Measurements from ENCODE around the gene EHBP1L1.
A peak's percentile ranks its signal among the peaks of the same experiment; 100 is the strongest.
"Not testable (repeated sequence)": the region's sequence is repeated elsewhere in the genome, so short reads cannot be mapped to it uniquely, and the experiment has no call there.

Gene EHBP1L1

DNA sequence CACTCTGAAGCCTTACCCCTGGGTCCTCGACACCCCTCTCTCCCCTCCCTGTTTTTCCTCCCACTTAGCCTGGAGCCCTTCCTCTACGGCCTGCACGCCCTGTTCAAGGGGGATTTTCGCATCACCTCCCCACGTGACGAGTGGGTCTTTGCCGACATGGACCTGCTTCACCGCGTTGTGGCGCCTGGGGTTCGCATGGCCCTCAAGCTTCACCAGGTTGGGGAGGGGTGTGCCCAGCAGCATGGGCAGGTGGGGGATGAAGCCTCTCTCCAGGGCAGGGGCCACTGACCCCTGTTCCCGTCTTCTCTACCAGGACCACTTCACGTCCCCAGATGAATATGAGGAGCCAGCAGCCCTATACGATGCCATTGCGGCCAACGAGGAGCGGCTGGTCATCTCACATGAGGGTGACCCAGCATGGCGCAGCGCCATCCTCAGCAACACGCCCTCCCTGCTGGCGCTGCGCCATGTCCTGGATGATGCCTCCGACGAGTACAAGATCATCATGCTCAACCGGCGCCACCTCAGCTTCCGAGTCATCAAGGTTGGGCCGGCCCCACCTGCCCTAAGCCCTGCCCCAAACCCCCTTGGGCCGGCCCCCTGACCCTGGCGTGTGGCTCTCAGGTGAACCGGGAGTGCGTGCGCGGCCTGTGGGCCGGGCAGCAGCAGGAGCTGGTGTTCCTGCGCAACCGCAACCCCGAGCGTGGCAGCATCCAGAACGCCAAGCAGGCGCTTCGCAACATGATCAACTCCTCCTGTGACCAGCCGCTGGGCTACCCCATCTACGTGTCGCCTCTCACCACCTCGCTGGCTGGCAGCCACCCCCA, 59.3 kb downstream of the EHBP1L1 start:
- DNase-seq (ENCODE audit: insufficient read length, low spot score) (no peak), FAIRE-seq (no peak)
- TF ChIP-seq POLR2A (IDR thresholded peaks at IDR 0.05; ENCODE audit: low read depth, low read length), result no peak

DNA sequence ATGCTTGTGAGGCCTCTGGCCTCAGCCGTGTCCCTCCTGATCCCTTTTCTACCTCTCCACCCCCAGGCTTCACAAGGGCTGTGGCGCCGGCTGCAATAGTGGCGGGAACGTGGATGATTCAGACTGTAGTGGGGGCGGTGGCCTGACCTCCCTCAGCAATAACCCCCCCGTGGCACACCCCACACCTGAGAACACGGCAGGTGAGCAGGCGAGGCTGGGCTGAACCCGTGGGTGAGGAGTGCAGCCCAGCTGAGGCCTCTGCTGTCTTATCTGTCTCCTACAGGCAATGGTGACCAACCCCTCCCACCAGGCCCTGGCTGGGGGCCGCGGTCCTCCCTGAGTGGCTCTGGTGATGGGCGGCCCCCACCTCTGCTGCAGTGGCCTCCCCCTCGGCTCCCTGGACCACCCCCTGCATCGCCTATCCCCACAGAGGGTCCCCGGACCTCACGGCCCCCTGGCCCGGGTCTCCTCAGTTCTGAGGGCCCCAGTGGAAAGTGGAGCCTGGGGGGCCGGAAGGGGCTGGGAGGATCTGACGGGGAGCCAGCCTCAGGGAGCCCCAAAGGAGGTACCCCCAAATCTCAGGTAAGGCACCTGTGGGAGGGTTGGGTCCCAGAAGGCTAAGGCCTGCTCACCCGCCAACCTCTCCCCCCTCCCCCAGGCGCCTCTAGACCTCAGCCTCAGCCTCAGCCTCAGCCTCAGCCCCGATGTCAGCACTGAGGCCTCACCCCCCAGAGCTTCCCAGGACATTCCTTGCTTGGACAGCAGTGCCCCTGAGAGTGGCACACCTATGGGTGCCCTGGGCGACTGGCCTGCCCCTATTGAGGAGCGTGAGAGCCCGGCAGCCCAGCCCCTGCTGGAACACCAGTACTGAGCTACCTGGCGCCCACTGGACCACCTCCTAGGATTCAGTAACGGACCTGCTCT, 60.5 kb downstream of the EHBP1L1 start:
- no peak for FAIRE-seq
- TF ChIP-seq POLR2A (IDR thresholded peaks at IDR 0.05; ENCODE audit: low read depth, low read length), result no peak
- DNase-seq (ENCODE audit: insufficient read length, low spot score), result no peak

DNA sequence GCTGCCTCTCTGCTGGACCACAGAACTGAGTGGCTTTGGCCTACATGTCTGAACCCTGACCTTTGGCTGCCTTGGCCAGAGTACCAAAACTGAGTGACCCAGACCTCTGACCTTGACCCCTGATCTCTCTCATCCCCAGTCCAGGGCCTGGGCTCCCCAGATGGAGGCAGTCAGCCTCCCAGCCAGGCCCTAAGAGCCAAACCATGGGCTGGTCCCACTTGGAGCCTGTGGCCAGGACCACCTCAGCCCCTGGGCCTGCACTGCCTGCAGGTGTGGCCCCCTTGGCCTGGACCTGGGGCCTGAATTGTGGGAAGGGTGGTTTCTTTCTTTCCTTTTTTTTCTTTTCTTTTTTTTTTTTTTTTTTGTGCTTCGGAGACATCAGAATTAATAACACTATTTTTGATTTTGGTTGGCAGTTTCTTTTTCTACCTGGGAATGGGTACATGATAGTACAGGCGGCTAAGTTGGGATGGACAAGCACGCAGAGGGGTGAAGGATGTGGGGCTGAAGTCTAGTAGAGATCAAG, 61.2 kb downstream of the EHBP1L1 start:
- FAIRE-seq (no peak), DNase-seq (ENCODE audit: insufficient read length, low spot score) (no peak)
- TF ChIP-seq POLR2A (IDR thresholded peaks at IDR 0.05; ENCODE audit: low read depth, low read length), result no peak

DNA sequence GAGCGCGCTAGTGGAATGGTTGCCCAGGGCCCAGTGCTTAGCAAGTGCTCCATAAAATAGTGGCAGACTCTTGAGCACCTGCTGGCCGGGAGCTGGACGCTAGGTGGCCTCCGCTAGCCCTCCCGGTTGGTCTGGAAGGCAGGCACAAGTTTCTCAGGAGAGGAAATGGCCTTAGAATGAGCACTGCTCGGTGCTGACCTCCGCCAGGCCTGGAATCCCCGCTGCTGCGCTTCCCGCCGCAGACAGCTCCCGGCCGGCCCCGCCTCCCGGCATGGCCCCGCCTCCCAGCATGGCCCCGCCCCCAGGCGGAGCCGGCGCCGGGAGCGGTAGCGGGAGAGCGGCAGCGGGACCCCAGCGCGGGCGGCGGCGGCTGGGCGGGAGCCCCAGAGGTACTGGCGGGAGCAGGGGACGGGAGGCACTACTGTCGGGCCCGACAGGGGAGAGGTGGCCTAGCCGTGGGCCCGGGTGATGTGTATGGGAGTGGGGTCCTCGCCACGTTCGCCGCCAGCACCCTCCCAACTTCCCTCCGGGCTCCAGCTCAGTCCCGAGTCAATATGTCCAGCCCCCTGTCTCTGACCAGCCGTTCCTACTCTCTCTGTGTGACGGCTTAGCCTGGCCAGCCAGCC, 62.1 kb downstream of the EHBP1L1 start, which contains the start of gene SIPA1:
Gene SIPA1 (plus strand): TSS at position 308 of the 626 bp plus-strand sequence. CDS start 2,821 bp downstream, outside the sequence.
- TF ChIP-seq POLR2A (IDR thresholded peaks at IDR 0.05; ENCODE audit: low read depth, low read length), result peak; percentile 61; the same call in 1 of the 2 replicates
- DNase-seq (ENCODE audit: insufficient read length, low spot score) (peak; percentile 97), FAIRE-seq (peak; percentile 6)

DNA sequence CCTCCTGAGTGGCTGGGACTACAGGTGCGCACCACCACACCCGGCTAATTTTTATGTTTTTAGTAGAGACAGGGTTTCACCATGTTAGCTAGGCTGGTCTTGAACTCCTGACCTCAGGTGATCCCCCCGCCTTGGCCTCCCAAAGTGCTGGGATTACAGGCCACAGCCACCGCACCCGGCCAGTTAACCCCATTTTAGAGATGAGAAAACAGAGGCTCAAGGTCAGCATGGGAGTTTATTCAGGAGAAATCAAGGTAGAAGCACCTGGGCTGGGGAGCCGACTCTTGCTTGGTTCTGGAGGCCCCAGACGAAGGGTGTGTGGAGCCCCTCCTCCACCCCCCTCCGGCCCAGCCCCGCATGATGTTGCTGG, 63.4 kb downstream of the EHBP1L1 start:
- DNase-seq (ENCODE audit: insufficient read length, low spot score); FAIRE-seq: not testable (repeated sequence)

DNA sequence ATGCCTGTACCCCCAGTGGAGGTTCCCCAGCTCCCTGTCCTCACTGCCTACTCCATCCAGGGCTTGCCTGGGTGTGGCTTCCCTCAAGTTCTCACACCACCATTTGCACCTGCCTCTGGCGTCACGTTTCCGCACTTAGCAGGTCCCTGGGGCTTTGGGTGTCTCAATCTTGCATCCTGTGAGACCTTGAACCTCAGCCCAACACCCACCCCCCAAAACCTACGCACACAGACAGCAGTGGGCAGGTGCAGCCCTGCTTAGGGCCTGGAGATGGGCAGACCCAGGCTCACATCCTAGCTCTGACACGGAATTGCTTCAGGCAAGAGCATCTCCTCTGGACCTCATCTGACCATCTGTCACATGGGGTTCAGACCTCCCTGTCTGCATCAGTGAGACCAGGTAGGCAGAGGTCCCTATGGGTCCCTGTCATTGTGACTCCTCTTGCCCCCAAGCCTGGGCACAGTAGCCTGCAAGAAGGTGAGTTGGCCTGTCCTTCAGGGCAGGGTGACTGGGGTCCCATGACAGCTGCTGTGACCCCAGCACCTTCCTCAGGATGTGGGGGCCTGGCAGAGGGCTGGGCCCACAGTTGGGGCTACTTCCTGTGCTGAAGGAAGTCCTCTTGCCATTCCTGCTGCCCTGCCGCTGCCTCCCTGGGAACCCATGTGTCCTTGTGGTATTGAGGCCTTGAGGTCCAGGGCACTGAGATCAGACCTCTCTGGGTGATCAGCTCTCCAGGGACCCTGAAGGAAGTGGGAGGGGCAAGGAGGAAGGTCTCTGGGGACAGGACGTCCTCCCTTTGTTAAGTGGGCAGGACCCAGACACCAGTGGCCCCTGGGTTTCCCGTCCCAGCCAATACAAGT, 64.0 kb downstream of the EHBP1L1 start:
- no peak for TF ChIP-seq POLR2A (IDR thresholded peaks at IDR 0.05; ENCODE audit: low read depth, low read length)
- FAIRE-seq (no peak), DNase-seq (ENCODE audit: insufficient read length, low spot score) (no peak)

DNA sequence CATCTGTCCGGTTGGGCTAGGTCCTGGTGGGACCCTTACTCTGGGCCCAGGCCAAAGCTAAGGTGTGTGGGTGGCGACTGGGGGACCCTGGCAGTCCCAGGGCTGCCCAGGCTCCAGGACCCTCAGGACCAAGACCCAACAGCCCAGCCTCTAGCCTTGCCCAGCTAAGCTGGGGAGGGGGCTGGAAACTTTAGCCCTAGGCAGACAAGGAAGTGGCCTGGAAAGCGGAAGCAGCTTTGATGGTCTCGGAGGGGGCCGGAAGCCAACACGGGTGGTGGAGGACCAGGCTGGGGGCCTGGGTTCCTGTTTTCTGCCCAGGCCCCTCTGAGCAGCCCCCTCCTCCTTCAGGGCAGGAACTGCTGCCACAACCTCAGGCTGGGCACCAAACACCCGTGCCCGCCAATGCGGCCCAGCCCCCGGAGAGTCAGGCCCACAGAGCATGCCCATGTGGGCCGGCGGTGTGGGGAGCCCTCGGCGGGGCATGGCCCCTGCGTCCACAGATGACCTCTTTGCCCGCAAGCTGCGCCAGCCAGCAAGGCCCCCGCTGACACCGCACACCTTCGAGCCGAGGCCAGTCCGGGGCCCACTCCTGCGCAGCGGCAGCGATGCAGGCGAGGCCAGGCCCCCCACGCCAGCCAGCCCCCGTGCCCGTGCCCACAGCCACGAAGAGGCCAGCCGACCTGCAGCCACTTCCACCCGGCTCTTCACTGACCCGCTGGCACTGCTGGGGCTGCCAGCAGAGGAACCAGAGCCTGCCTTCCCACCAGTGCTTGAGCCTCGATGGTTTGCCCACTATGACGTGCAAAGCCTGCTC, 64.8 kb downstream of the EHBP1L1 start:
- FAIRE-seq, result no peak
- no peak for DNase-seq (ENCODE audit: insufficient read length, low spot score)
- no peak for TF ChIP-seq POLR2A (IDR thresholded peaks at IDR 0.05; ENCODE audit: low read depth, low read length)

DNA sequence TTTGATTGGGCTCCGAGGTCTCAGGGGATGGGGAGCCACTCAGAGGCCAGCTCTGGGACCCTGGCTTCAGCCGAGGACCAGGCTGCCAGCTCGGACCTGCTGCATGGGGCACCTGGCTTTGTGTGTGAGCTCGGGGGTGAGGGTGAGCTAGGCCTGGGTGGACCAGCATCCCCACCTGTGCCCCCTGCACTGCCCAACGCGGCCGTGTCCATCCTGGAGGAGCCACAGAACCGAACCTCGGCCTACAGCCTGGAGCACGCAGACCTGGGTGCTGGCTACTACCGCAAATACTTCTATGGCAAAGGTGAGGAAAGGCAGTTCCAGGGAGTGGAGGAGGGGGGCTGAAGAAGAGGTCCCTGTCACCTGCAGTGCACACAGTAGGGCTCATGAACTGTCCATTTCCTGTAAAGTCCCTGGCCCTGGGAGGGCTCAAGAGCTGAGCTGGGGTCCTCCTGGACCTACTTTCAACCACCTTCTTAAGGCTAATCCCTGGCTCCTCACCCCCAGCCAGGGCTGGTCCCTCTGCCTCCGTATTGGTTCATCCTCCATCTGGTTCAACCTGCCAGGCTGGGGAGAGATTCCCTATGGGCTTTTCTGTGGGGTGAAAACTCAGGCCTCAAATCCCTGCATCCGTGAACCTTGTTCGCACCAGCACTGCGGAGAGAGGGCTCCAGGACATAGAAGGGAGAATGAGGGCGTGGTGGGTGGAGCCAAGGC, 65.6 kb downstream of the EHBP1L1 start:
- FAIRE-seq, result no peak
- TF ChIP-seq POLR2A (IDR thresholded peaks at IDR 0.05; ENCODE audit: low read depth, low read length), result no peak
- DNase-seq (ENCODE audit: insufficient read length, low spot score), result no peak

Data from H54 (cell line).